ENCODE results near the gene STK31. TPM values are rescaled to one million over a fixed set of nuclear protein-coding genes. Genes with fewer than 3 reads are reported as not detected.
"Not testable (repeated sequence)": the region's sequence is repeated elsewhere in the genome, so short reads cannot be mapped to it uniquely, and the experiment has no call there.

Gene STK31
- total RNA-seq, 1 donor from 2014 or later: 0.12 TPM

DNA sequence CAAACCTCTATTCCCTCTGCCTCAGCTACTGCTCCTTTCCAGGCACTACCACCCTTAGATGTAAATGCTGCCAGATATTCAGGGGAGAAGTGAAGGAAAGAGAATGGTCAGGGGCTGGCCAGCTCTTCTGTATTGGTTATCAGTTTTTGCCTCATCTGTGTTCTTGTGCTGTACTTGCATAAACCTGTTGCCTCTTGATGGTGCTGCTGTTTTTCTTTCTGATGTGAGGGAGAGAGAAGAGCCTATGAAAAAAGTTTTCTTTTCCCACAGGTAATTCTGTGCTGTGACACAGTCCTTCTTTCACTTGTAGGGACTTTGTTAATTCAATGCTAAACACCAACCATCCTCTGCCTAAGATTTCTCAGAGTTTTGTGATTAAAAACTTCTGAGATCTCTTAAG lies 57.5 kb downstream of the STK31 start:
- H3K4me3 ChIP-seq (ENCODE audit: low read depth, low read length): no peak overlapping the region
- DNase-seq (ENCODE audit: low read depth): no peak
- TF ChIP-seq, protein P1, sequence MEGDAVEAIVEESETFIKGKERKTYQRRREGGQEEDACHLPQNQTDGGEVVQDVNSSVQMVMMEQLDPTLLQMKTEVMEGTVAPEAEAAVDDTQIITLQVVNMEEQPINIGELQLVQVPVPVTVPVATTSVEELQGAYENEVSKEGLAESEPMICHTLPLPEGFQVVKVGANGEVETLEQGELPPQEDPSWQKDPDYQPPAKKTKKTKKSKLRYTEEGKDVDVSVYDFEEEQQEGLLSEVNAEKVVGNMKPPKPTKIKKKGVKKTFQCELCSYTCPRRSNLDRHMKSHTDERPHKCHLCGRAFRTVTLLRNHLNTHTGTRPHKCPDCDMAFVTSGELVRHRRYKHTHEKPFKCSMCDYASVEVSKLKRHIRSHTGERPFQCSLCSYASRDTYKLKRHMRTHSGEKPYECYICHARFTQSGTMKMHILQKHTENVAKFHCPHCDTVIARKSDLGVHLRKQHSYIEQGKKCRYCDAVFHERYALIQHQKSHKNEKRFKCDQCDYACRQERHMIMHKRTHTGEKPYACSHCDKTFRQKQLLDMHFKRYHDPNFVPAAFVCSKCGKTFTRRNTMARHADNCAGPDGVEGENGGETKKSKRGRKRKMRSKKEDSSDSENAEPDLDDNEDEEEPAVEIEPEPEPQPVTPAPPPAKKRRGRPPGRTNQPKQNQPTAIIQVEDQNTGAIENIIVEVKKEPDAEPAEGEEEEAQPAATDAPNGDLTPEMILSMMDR (conservative IDR thresholded peaks at IDR 0.05; ENCODE audit: low read depth, low read length): no peak

DNA sequence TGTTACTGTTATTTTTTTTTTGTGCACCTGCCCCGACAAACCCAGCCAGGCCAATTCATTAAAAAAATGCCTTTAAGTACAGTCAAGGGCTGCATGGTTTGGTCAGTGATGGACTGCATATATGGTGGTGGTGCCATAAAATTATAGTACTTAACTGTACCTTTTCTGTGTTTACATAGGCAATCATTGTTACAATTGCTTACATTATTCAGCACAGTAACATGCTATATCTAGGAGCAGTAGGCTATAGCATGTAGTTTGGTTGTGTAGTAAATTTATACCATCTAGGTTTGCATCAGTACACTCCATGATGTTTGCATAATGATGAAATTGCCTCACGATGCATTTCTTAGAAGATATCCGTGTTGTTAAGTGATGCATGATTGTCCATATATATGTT lies 58.0 kb downstream of the STK31 start:
- TF ChIP-seq, protein P1 (conservative IDR thresholded peaks at IDR 0.05; ENCODE audit: low read depth, low read length): no peak
- no peak overlapping the region for H3K4me3 ChIP-seq (ENCODE audit: low read depth, low read length)
- DNase-seq (ENCODE audit: low read depth): no peak

DNA sequence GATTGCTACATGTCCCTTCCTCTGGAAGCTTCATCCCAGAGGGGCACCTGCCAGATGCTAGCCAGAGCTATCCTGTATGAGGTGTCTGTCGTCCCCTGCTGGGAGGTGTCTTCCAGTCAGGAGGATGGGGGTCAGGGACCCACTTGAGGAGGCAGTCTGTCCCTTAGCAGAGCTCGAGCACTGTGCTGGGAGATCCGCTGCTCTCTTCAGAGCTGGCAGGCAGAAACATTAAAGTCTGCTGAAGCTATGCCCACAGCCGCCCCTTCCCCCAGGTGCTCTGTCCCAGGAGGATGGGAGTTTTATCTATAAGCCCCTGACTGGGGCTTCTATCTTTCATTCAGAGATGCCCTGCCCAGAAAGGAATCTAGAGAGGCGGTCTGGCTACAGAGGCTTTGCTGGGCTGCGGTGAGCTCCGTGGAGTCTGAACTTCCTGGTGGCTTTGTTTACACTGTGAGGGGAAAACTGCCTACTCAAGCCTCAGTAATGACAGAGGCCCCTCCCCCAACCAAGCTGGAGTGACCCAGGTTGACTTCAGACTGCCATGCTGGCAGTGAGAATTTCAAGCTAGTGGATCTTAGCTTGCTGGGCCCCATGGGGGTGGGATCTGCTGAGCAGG lies 69.3 kb downstream of the STK31 start:
- not testable (repeated sequence) for H3K4me3 ChIP-seq (ENCODE audit: low read depth, low read length); DNase-seq (ENCODE audit: low read depth)

DNA sequence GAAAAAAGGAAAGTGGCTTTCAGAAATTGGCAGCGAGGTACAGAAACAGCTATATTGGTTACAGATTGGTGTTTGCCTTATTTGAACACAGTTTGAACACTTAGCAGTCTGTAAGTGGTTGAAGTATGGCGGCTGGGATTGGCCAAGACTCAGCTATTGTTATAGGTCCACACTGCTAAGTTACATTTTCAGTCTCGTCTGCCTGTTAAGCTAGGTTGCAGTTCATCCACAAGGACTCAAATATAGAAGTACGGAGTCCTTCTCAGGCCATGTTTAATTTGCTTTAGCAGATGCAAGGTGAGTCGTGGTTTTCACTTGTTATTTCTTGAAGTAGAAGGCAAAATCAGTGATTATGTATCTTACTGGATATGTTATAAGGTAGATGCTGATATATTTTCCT lies 73.1 kb downstream of the STK31 start:
- no peak for DNase-seq (ENCODE audit: low read depth)
- TF ChIP-seq, protein P1 (conservative IDR thresholded peaks at IDR 0.05; ENCODE audit: low read depth, low read length): no peak
- H3K4me3 ChIP-seq (ENCODE audit: low read depth, low read length): no peak overlapping the region

DNA sequence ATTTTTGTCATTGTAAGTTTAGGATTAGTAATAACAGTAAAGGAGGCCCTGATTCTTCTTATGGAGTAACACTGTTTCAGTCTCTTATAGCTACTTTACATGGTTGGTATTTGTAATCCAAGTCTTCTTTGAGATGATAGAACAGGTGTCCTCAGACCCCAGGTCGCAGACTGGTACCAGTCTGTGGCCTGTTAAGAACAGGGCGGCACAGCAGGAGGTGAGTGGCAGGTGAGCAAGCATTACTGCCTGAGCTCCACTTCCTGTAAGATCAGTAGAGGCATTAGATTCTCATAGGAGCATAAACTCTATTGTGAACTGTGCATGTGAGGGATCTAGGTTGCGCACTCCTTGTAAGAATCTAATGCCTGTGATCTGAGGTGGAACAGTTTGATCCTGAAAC lies 77.3 kb downstream of the STK31 start:
- no peak overlapping the region for H3K4me3 ChIP-seq (ENCODE audit: low read depth, low read length)
- TF ChIP-seq, protein P1 (conservative IDR thresholded peaks at IDR 0.05; ENCODE audit: low read depth, low read length): no peak
- DNase-seq (ENCODE audit: low read depth): no peak

DNA sequence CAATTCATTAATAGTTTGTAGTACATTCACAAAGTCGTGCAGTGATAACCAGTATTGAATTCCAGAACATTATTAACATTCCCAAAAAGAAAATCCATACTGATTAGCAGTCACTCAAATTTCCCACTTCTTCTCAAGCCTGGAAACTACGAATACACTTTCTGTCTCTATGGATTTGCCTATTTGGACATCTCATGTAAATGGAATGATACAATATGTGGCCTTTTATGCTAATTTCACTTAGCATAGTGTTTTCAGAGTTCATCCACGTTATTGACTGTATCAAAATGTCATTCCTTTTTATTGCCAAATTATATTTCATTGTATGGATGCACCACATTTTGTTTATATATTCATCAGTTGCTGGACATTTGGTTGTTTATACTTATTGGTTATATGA lies 78.8 kb downstream of the STK31 start:
- TF ChIP-seq, protein P1 (conservative IDR thresholded peaks at IDR 0.05; ENCODE audit: low read depth, low read length): no peak
- DNase-seq (ENCODE audit: low read depth): no peak

DNA sequence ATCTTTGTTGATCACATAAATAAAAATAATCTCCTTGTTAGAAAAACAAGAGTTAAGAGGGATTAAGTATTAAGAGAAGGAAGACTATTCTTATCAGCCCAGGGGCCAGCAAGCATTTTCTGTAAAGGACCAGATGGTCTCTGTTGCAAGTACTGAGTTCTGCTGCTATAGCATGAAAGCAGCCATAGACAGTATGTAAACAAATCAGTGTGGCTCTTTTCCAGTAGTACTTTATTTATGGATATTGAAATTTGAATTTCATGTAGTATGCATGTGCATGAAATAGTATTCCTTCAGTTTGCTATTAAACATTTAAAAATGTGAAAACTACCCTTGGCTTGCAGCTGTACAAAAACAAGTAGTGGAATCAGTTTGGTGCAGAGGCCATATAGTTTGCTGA lies 81.7 kb downstream of the STK31 start:
- H3K4me3 ChIP-seq (ENCODE audit: low read depth, low read length): no peak overlapping the region
- TF ChIP-seq, protein P1 (conservative IDR thresholded peaks at IDR 0.05; ENCODE audit: low read depth, low read length): no peak
- DNase-seq (ENCODE audit: low read depth): no peak

More for the DNA sequence above, 78.8 kb downstream of the STK31 start:
- H3K4me3 ChIP-seq (ENCODE audit: low read depth, low read length): no peak overlapping the region

All from epithelial cell of proximal tubule (primary cell).